Natural killer cell (primary cell): ENCODE measurements around the gene FBXO31. TPM values are rescaled to one million over a fixed set of nuclear protein-coding genes. Genes with fewer than 3 reads are reported as not detected.

Experiments
- ATAC-seq, 3 donors: fragments of 150-1000 bp in 2 of 3; fragments of 200-7000 bp in 1 of 3; cut with Tn5 transposase; 1 replicate in 1 of 3; 2 replicates in 2 of 3; pipeline ENCODE4 v1.10.0; 2021; ENCODE audit warnings: mild to moderate bottlenecking in 2 of 3, moderate library complexity in 2 of 3
- DNase-seq, 2 donors: peaks; one replicate each; pipeline versions ENCODE4 v3.0.0 to v3.0.0-alpha.2; 2013 to 2021; ENCODE audit warnings: mixed read lengths in 1 of 2
- H3K27ac ChIP-seq: one replicate; pipeline ENCODE4 v1.5.1; 2013; ENCODE audit warnings: mild to moderate bottlenecking, low read length
- H3K27me3 ChIP-seq: one replicate; pipeline ENCODE4 v1.6.1; 2013; ENCODE audit warnings: low read length; ENCODE audit not compliant: control insufficient read depth, insufficient read depth
- H3K36me3 ChIP-seq: one replicate; pipeline ENCODE4 v1.6.1; 2013; ENCODE audit warnings: low read length; ENCODE audit not compliant: control insufficient read depth, insufficient read depth
- H3K4me1 ChIP-seq: one replicate; pipeline ENCODE4 v1.6.1; 2013; ENCODE audit warnings: low read length; ENCODE audit not compliant: control insufficient read depth, insufficient read depth
- H3K4me3 ChIP-seq: one replicate; pipeline ENCODE4 v1.5.1; 2013; ENCODE audit warnings: low read length
- H3K9me3 ChIP-seq: one replicate; pipeline ENCODE4 v1.6.1; 2013; ENCODE audit warnings: low read length; ENCODE audit not compliant: control insufficient read depth, insufficient read depth
- H3K27ac Mint-ChIP-seq, 2 donors: one replicate each; pipeline ENCODE4 v1.8.0; 2022; ENCODE audit warnings: mild to moderate bottlenecking in 2 of 2, mixed read lengths in 2 of 2, moderate library complexity in 1 of 2
- H3K27me3 Mint-ChIP-seq, 2 donors: one replicate each; pipeline ENCODE4 v1.8.0; 2022; ENCODE audit warnings: low read depth in 2 of 2, mixed read lengths in 2 of 2
- H3K36me3 Mint-ChIP-seq: one replicate; pipeline ENCODE4 v1.8.0; 2022; ENCODE audit warnings: mixed read lengths
- H3K4me1 Mint-ChIP-seq, 2 donors: one replicate each; pipeline ENCODE4 v1.8.0; 2022; ENCODE audit warnings: mixed read lengths in 2 of 2
- H3K4me3 Mint-ChIP-seq: one replicate; pipeline ENCODE4 v1.8.0; 2022; ENCODE audit warnings: mild to moderate bottlenecking, moderate library complexity, mixed read lengths
- H3K9me3 Mint-ChIP-seq, 2 donors: one replicate each; pipeline ENCODE4 v1.8.0; 2022; ENCODE audit warnings: mixed read lengths in 2 of 2
- CTCF ChIP-seq: fragments of 200-600 bp; IDR thresholded peaks from one replicate; pipeline ENCODE4 v1.8.0; 2022; ENCODE audit warnings: antibody characterized with exemption
- WGBS: methylation state at CpG from one replicate; pipeline ENCODE4 v1.1.7; 2013; ENCODE audit warnings: missing lambda C conversion rate; ENCODE audit not compliant: insufficient coverage; 5-methylcytosine and 5-hydroxymethylcytosine counted together
- intact Hi-C: fragments of 100-400 bp; cut with micrococcal nuclease; formaldehyde crosslinking; loops from one replicate; pipeline ENCODE4 v1.14.2; 2022
- total RNA-seq, 4 donors: library from RNA; stranded (reverse); fragments of 120-200 nt in 1 of 4; gene quantifications; one replicate each; pipeline versions ENCODE4 v1.2.3 to v1.2.4, GENCODE V29; 2013 to 2022

Gene FBXO31
- total RNA-seq, 3 donors from 2014 or later (not counting 1 experiment from before 2014, with no cell fraction given), result 32.2 to 47.2 (median 37.6) TPM

DNA sequence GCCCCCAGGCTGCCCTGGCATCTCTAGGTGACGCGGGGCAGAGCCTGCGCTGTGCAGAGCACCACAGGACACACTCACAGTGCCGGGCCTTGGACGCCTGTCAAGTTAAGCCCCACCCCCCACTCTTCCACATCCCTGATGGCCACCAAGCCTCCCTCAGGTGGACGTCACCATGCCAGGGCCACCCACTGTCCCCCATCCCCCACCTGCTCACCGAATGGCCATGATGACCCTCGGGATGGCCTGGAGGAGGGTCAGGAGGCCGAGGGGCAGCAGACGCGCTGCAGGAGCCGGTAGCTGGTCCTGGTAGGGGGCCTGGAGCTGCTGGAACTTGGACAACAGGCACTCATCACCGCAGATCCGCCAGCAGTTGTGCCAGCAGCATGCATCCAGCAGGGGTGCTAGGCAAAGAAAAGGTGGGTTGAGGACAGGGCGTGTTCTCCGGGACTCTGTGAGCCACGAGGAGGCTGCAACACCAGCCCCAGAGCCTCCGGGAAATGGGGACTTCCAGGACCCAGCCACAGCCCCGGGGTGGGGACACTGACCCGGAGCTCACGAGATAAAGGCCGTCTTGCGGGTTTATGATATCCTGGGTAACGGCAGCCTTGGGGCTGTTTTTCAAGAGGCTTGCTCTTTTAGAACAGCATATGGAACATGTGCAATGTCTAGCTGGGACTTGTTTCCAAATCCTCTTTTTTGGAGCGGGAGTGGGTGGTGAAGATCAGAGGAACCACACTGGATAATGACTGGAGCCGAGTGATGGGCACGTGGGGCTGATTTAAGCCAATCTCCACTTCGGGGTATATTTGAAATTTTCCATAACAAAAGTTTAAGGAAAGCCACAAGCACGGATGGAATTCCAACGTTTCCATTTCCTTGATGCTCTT lies 77.8 kb downstream of the FBXO31 start:
- H3K4me3 ChIP-seq, result no peak overlapping the region
- no peak overlapping the region for H3K27ac Mint-ChIP-seq
- no peaks in the 10 kb centered on the region for H3K36me3 ChIP-seq
- no peak overlapping the region for H3K4me3 Mint-ChIP-seq
- H3K4me1 Mint-ChIP-seq, result no peaks in the 10 kb centered on the region
- no peaks in the 10 kb centered on the region for H3K9me3 ChIP-seq
- H3K9me3 Mint-ChIP-seq, result no peaks in the 10 kb centered on the region
- H3K27me3 Mint-ChIP-seq, result no peaks in the 10 kb centered on the region
- no peaks in the 10 kb centered on the region for H3K27me3 ChIP-seq
- ATAC-seq (no peak), DNase-seq (no peak)
- TF ChIP-seq CTCF, result no peak
- no peak overlapping the region for H3K27ac ChIP-seq
- WGBS, result 91% methylated on average over 30 of the region's 30 CpGs
- no peaks in the 10 kb centered on the region for H3K4me1 ChIP-seq
- intact Hi-C loops, result no loop called here
- H3K36me3 Mint-ChIP-seq, result no peaks in the 10 kb centered on the region

DNA sequence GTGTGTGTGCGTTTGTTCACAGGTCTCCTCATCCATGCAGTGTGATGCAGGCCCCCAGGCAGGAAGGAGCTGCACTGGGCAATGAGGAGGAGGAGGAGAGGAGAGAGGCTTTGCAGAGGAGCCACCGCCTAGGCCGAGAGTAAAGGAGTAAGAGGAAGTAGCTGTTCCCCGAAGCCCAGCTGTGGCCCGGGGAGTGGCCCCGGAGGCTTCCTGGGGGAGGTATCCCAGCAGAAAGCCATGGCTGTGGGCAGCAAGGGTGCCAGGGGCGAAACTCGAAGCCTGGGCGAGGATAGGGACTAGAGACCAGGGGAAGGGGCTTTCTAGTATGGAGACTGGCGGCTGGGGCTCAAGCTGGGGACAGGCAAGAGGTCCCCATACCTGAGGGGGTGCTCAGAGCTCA lies 78.6 kb downstream of the FBXO31 start:
- no peak overlapping the region for H3K4me3 Mint-ChIP-seq
- ATAC-seq (no peak), DNase-seq (no peak)
- H3K27me3 ChIP-seq, result no peaks in the 10 kb centered on the region
- H3K27ac Mint-ChIP-seq, result no peak overlapping the region
- H3K4me1 ChIP-seq, result no peaks in the 10 kb centered on the region
- H3K27me3 Mint-ChIP-seq, result no peaks in the 10 kb centered on the region
- no peaks in the 10 kb centered on the region for H3K4me1 Mint-ChIP-seq
- intact Hi-C loops, result no loop called here
- H3K36me3 Mint-ChIP-seq, result no peaks in the 10 kb centered on the region
- H3K27ac ChIP-seq, result no peak overlapping the region
- 49% methylated on average over 9 of the region's 10 CpGs for whole genome bisulfite sequencing
- H3K9me3 ChIP-seq, result no peaks in the 10 kb centered on the region
- H3K4me3 ChIP-seq, result no peak overlapping the region
- no peaks in the 10 kb centered on the region for H3K9me3 Mint-ChIP-seq
- TF ChIP-seq CTCF, result no peak
- H3K36me3 ChIP-seq, result no peaks in the 10 kb centered on the region

GRCh38 chr16:87303962-87304521 lies 79.5 kb downstream of the FBXO31 start:
- H3K27me3 Mint-ChIP-seq, result no peaks in the 10 kb centered on the region
- no peaks in the 10 kb centered on the region for H3K9me3 Mint-ChIP-seq
- Histone ChIP-seq H3K9me3 (no peaks in the 10 kb centered on the region), H3K27ac (no peak overlapping the region), H3K4me1 (no peaks in the 10 kb centered on the region), H3K4me3 (no peak overlapping the region), H3K36me3 (no peaks in the 10 kb centered on the region), H3K27me3 (no peaks in the 10 kb centered on the region)
- TF ChIP-seq CTCF, result no peak
- no peak for DNase-seq
- intact Hi-C loops, result no loop called here
- WGBS, result 98% methylated on average over 3 of the region's 4 CpGs
- no peaks in the 10 kb centered on the region for H3K36me3 Mint-ChIP-seq
- ATAC-seq, result no peak
- no peak overlapping the region for H3K27ac Mint-ChIP-seq
- H3K4me3 Mint-ChIP-seq, result no peak overlapping the region
- H3K4me1 Mint-ChIP-seq, result no peaks in the 10 kb centered on the region
